Mesothelial cell of epicardium (in vitro differentiated cells): Measurements from ENCODE around the gene SYK. TPM values are rescaled to one million over a fixed set of nuclear protein-coding genes. Genes with fewer than 3 reads are reported as not detected.

ENCODE experiments used
- DNase-seq, 2 experiments: peaks; one replicate each; pipeline ENCODE4 v3.0.0; 2021; ENCODE audit warnings: low spot score in 2 of 2; ENCODE audit not compliant: unreplicated experiment in 2 of 2
- H3K27ac Mint-ChIP-seq: 2 replicates; pipeline ENCODE4 v1.8.0; 2021; ENCODE audit warnings: mixed read lengths
- H3K27me3 Mint-ChIP-seq: 2 replicates; pipeline ENCODE4 v1.8.0; 2021; ENCODE audit warnings: low read depth, mixed read lengths
- H3K36me3 Mint-ChIP-seq: 2 replicates; pipeline ENCODE4 v1.8.0; 2021; ENCODE audit warnings: mixed read lengths
- H3K4me1 Mint-ChIP-seq: 2 replicates; pipeline ENCODE4 v1.8.0; 2021; ENCODE audit warnings: mixed read lengths
- H3K4me3 Mint-ChIP-seq: 2 replicates; pipeline ENCODE4 v1.8.0; 2021; ENCODE audit warnings: mild to moderate bottlenecking, moderate library complexity, mixed read lengths
- H3K9me3 Mint-ChIP-seq: 2 replicates; pipeline ENCODE4 v1.8.0; 2021; ENCODE audit warnings: mixed read lengths
- total RNA-seq: library from RNA; stranded (reverse); gene quantifications from 3 replicates; pipeline ENCODE4 v1.2.1, GENCODE V29; 2021
- TF ChIP-seq, protein P1 (sequence below): fragments of 200-600 bp; sonication (generic); IDR thresholded peaks from one replicate; pipeline ENCODE4 v1.5.0; 2021; ENCODE audit warnings: antibody characterized with exemption; ENCODE audit not compliant: unreplicated experiment

SYK gene
- total RNA-seq, 1 donor from 2014 or later, result 3.8 TPM

DNA sequence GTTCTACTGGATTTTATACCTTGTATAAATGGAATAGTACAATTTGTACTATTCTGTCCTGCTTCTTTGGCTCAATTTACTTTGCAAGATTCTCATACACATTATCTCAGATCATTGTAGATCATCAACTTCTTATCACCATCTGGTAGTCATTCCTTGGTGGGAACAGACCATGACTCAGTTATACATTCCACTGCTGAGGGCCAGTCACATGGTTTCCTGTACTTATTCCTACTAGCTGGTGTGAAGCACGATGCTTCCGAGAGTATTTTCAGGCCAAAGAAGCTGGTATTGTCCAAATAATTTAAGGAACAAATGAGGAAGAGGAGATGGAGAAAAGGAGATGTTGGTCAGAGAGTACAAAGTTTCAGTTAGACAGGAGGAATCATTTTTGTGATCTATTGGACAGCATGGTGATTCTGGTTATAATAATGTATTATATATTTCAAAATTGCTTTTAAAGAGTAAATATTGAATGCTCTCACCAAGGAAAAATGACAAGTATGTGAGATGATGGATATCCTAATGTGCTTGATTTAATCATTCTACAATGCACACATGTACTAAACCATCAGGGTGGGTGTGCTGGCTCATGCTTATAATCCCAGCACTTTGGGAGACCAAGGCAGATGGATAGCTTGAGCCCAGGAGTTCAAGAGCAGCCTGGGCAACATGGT, 124.1 kb downstream of the SYK start:
- TF ChIP-seq, protein P1, sequence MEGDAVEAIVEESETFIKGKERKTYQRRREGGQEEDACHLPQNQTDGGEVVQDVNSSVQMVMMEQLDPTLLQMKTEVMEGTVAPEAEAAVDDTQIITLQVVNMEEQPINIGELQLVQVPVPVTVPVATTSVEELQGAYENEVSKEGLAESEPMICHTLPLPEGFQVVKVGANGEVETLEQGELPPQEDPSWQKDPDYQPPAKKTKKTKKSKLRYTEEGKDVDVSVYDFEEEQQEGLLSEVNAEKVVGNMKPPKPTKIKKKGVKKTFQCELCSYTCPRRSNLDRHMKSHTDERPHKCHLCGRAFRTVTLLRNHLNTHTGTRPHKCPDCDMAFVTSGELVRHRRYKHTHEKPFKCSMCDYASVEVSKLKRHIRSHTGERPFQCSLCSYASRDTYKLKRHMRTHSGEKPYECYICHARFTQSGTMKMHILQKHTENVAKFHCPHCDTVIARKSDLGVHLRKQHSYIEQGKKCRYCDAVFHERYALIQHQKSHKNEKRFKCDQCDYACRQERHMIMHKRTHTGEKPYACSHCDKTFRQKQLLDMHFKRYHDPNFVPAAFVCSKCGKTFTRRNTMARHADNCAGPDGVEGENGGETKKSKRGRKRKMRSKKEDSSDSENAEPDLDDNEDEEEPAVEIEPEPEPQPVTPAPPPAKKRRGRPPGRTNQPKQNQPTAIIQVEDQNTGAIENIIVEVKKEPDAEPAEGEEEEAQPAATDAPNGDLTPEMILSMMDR, result no peak
- no peak for DNase-seq
- H3K36me3 Mint-ChIP-seq, result no peaks in the 10 kb centered on the region
- H3K4me1 Mint-ChIP-seq, result peaks cover 13% of the 10 kb centered on the region
- H3K9me3 Mint-ChIP-seq, result peaks cover 5% of the 10 kb centered on the region
- no peak overlapping the region for H3K4me3 Mint-ChIP-seq
- no peak overlapping the region for H3K27ac Mint-ChIP-seq
- H3K27me3 Mint-ChIP-seq, result no peaks in the 10 kb centered on the region

DNA sequence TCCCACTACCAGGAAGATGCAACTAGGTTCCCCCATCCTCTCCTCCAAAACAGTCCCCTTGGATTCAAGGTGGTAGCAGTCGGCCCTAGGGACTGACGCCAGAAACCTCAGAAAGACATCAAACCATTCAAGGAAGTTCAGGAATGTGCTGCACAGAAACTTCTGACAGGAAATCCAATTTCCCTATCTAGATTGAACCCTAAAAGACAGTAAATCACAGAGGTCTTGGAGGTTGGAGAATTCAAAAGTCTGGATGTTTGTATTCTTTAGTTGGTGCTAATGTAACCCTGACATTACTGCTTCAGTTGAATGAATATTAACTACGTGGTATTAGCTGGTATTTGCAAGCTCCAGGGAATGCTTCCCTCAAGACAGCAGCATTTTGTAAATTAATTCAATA, 125.3 kb downstream of the SYK start:
- Mint-ChIP-seq H3K4me3 (no peak overlapping the region), H3K36me3 (no peaks in the 10 kb centered on the region), H3K27me3 (no peaks in the 10 kb centered on the region), H3K27ac (no peak overlapping the region), H3K9me3 (peaks cover 5% of the 10 kb centered on the region), H3K4me1 (peaks cover 10% of the 10 kb centered on the region)
- DNase-seq, result no peak
- TF ChIP-seq, protein P1, result no peak

DNA sequence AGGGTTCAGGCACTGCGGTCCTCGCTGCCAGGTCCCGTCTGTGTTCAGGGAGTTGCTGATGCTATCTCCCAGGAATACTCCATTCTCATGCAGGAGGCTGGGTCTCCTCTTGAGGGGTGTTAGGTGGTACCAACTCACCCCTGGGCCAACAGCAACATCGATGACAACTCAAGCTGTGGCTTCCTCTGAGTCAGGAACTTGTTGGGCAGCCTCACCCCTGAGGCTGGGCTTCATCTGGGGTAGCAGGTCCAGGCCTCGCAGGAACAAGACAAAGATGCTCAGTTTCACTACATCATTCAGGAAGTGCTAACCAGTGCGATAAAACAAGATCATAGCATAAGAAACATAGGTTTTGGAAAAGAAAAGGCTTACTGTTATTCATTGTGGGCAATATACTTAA, 125.9 kb downstream of the SYK start:
- Mint-ChIP-seq H3K4me1 (peaks cover 10% of the 10 kb centered on the region), H3K27ac (no peak overlapping the region), H3K36me3 (no peaks in the 10 kb centered on the region), H3K4me3 (no peak overlapping the region), H3K27me3 (no peaks in the 10 kb centered on the region), H3K9me3 (peaks cover 5% of the 10 kb centered on the region)
- TF ChIP-seq, protein P1, result no peak
- DNase-seq, result no peak

DNA sequence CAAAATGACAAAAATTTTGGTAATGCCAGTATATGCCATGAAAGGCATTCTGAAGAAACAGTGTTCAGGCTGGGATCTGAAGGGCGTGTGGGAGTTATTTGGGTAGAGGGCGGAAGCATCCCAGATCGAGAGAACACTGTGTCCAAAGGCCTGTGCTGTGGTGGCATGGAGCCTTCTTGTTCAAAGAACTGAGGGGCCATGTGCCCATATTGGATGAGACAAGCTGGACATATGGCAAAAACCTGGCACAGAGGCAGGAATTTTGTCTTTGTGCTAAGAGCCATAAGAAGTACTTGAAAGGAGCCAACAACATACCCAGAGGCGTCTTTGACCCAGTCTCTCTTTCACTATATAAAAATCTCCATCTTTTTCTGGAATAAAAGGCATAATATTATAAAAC, 128.0 kb downstream of the SYK start:
- H3K36me3 Mint-ChIP-seq, result no peaks in the 10 kb centered on the region
- peaks cover 7% of the 10 kb centered on the region for H3K4me1 Mint-ChIP-seq
- no peaks in the 10 kb centered on the region for H3K9me3 Mint-ChIP-seq
- H3K27ac Mint-ChIP-seq, result no peak overlapping the region
- H3K4me3 Mint-ChIP-seq, result no peak overlapping the region
- peaks cover 2% of the 10 kb centered on the region for H3K27me3 Mint-ChIP-seq
- TF ChIP-seq, protein P1, result no peak
- DNase-seq, result no peak

DNA sequence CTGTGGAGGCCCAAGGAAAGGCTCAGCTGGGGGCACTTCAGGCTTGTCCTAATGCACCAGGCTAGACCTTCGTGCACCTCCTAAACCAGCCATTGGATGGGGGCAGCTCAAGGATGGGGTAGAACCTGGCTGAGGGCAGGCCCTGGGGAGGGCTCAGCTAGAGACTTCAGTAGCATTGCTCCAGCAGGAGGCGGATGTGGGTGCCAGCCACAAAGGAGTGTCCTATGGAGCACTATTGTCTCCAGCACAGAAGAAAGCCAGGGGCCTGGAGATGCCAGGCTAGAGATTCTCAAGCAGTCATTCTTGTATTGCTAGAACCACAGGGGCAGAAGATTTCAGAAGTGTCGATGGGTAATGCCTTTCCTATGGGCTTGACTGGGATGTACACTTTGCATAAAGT, 131.8 kb downstream of the SYK start:
- TF ChIP-seq, protein P1, result no peak
- DNase-seq, result no peak
- Mint-ChIP-seq H3K36me3 (no peaks in the 10 kb centered on the region), H3K9me3 (no peaks in the 10 kb centered on the region), H3K27ac (no peak overlapping the region), H3K27me3 (peaks cover 2% of the 10 kb centered on the region), H3K4me1 (no peaks in the 10 kb centered on the region), H3K4me3 (no peak overlapping the region)

DNA sequence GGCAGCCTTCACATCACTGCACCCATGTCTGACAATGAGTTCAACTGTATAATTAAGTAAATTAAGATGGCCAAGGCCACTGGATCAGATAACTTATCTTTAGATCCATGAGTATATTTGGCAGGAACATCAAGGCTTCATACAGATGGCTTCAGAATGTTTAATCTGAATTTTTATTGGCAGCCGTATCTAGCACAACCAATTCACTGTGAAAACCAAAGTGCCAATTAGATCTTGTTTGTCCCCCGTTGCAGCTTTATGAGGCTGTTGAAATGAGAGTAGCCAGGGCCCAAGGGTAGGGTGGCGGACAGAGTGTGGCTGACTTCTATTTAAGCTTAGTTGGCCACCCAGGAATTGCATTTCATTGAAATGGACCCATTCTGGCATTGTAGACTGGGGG, 137.7 kb downstream of the SYK start:
- Mint-ChIP-seq H3K27ac (no peak overlapping the region), H3K4me1 (peaks cover 14% of the 10 kb centered on the region)

More for the DNA sequence above, 137.7 kb downstream of the SYK start:
- Mint-ChIP-seq H3K9me3 (peaks cover 5% of the 10 kb centered on the region), H3K4me3 (no peak overlapping the region), H3K36me3 (no peaks in the 10 kb centered on the region), H3K27me3 (no peaks in the 10 kb centered on the region)
- TF ChIP-seq, protein P1, result no peak
- DNase-seq, result no peak
